Measurements from ENCODE around the gene STEAP1.

The STEAP1 gene

GRCh38 chr7:90210475-90210874, 56.2 kb downstream of the STEAP1 start:
- no peak for TF ChIP-seq CTCF (conservative IDR thresholded peaks at IDR 0.05)
- H3K27ac ChIP-seq: peak overlapping the region; percentile 100

- no peak for TF ChIP-seq CTCF (conservative IDR thresholded peaks at IDR 0.05)
- peak overlapping the region; percentile 100 for H3K27ac ChIP-seq
Observed at GRCh38 chr7:90210981-90211380, 56.7 kb downstream of the STEAP1 start.

- peak within 1 kb of the TSS; percentile 100 for H3K27ac ChIP-seq
Observed at GRCh38 chr7:90211391-90212148, 57.3 kb downstream of the STEAP1 start, which contains the start of gene STEAP2. Gene STEAP2, plus strand, starts transcription at chr7:90211740. Its CDS starts 13,343 bp downstream, at chr7:90225083.

DNA sequence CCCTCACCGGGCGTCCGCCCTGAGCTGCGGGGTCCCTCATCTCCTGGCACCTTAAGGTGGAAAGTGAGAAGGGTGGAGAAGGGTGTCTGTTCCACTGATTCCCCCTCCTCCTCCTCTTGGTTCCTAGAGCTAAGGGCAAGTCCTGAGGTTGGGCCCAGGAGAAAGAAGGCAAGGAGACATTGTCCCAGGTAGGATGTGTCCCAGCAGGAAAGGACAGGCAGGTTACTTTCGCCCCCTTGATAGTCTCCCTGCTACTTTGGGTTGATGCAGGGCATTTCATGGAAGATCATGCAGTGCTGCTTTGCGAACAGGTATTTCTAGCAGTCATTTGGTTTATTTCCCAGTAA, 57.9 kb downstream of the STEAP1 start:
- TF ChIP-seq CTCF (conservative IDR thresholded peaks at IDR 0.05): no peak
- H3K27ac ChIP-seq: peak overlapping the region; percentile 100

More at GRCh38 chr7:90211391-90212148, 57.3 kb downstream of the STEAP1 start, which contains the start of gene STEAP2:
- TF ChIP-seq CTCF (conservative IDR thresholded peaks at IDR 0.05): peak; percentile 81

GRCh38 chr7:90213521-90213920, 59.3 kb downstream of the STEAP1 start:
- peak overlapping the region; percentile 100 for H3K27ac ChIP-seq
- no peak for TF ChIP-seq CTCF (conservative IDR thresholded peaks at IDR 0.05)
